UCSD-AML1 (cell line): ENCODE measurements around the gene KIF27.
"Not testable (repeated sequence)": the region's sequence is repeated elsewhere in the genome, so short reads cannot be mapped to it uniquely, and the experiment has no call there.

Source experiments
- DNase-seq: peaks from one replicate; lab custom pipeline; 2025; ENCODE audit not compliant: unreplicated experiment; lab: John Stamatoyannopoulos, UW

KIF27 gene, protein sequence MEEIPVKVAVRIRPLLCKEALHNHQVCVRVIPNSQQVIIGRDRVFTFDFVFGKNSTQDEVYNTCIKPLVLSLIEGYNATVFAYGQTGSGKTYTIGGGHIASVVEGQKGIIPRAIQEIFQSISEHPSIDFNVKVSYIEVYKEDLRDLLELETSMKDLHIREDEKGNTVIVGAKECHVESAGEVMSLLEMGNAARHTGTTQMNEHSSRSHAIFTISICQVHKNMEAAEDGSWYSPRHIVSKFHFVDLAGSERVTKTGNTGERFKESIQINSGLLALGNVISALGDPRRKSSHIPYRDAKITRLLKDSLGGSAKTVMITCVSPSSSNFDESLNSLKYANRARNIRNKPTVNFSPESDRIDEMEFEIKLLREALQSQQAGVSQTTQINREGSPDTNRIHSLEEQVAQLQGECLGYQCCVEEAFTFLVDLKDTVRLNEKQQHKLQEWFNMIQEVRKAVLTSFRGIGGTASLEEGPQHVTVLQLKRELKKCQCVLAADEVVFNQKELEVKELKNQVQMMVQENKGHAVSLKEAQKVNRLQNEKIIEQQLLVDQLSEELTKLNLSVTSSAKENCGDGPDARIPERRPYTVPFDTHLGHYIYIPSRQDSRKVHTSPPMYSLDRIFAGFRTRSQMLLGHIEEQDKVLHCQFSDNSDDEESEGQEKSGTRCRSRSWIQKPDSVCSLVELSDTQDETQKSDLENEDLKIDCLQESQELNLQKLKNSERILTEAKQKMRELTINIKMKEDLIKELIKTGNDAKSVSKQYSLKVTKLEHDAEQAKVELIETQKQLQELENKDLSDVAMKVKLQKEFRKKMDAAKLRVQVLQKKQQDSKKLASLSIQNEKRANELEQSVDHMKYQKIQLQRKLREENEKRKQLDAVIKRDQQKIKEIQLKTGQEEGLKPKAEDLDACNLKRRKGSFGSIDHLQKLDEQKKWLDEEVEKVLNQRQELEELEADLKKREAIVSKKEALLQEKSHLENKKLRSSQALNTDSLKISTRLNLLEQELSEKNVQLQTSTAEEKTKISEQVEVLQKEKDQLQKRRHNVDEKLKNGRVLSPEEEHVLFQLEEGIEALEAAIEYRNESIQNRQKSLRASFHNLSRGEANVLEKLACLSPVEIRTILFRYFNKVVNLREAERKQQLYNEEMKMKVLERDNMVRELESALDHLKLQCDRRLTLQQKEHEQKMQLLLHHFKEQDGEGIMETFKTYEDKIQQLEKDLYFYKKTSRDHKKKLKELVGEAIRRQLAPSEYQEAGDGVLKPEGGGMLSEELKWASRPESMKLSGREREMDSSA (N-terminal part only)

DNA sequence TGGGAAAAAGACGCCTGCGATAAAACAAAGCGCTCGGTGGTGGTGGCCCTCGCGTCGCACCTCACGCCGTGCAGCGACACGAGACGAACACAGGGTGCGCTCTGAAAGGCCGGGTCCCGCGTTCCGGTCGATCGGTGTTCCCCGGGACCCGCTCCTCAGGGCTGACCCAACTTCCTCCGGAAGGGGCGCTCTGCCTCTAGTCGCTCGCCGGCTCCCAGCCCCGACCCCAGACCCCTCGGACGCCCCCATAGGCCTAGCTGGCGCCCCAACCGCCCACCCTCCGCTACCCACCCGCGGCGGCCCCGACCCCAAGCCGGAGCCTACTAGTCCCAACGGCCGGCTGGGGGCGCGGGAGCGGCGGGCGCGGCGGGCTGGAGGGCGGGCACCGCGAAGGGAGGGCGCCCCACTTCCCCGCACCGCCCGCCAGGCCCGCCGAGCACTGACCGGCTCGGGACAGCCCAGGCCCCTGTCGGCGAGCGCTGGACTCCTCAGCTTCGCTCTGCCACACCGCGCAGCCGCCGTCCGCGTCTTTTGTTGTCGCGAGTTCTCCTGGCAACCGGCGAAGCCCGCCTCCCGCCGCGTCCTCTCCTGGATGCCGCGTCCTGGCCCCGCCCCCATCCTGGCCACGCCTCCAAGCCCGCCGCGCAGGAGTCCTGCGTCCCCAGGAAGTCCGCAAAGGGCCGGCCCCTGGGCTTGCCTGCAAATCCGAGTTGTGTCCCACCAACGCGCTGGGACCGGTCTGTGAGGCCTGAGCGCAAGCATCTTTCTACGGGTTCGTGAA is at the start of gene KIF27:
KIF27 (minus strand) TSS at position 506 of the 781 bp plus-strand sequence. CDS start 5,841 bp downstream, outside the sequence.
- DNase-seq, result peak; percentile 98

DNA sequence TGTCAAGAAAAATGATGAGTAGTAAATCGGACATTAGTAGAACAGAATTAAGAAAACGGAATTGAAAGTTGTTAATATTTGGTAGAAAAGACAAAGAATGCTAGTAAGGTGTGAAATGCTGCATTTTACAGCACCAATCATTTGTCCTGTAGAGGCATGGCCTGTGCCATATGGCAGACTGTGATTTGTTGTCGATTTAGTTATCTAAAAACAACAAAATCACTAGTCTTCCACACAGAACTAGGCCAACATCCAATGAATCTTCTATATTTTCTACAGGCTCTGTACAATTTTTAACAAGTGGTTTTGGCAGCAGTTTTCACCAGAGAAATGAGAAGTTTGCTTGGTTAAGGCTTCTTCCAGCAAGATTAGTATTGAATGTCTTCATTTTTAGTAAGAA is 48.4 kb upstream of the KIF27 start:
- DNase-seq, result no peak

GRCh38 chr9:83967073-83967472 is 45.8 kb upstream of the KIF27 start:
- no peak for DNase-seq

- DNase-seq, result no peak
Measured at GRCh38 chr9:83966209-83966582, 45.0 kb upstream of the KIF27 start.

- no peak for DNase-seq
Measured at GRCh38 chr9:83965350-83966208, 44.3 kb upstream of the KIF27 start.

DNA sequence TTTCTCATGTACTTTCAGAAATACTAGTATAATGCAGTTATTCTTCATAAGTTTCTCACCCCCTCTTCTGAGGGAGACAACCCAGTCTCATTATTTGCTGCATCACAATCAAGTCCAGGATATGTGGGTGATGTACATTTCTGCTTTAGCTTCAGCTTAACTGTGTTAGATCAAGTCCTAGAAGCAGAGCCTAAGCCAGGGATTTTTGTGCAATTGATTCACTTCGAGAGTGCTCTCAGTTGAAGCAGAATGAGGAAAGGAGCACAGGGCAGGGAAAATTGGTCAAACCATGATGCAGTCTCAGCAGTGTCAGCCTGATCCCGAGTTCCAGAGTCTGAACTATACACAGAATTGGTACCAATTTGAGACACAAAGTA is 43.7 kb upstream of the KIF27 start:
- DNase-seq, result no peak

DNA sequence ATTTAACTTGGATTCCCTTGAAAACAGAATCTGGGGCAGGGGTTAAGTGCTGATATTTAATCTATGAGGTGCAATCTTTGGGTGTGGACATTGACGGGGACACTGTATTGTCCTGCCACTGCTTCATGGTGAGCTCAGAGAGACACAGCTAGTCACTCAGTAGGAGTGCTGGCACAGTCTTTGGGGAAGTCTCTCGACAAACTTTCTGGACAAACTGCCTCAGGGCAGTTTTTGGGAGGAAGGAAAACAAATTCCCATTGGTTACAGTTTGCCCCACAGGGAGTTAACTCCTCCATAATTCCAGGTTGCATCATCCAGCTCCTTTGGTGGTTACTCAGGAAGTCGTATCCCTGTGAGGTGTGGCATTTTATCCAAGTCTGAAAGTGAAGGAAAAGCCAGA is 40.9 kb upstream of the KIF27 start:
- no peak for DNase-seq

GRCh38 chr9:83960991-83961390 is 39.8 kb upstream of the KIF27 start:
- no peak for DNase-seq

GRCh38 chr9:83959061-83959460 is 37.8 kb upstream of the KIF27 start:
- no peak for DNase-seq

- DNase-seq, result no peak
Measured at GRCh38 chr9:83957248-83957513, 35.9 kb upstream of the KIF27 start.

GRCh38 chr9:83956436-83957247 is 35.4 kb upstream of the KIF27 start:
- DNase-seq, result no peak

GRCh38 chr9:83956086-83956435 is 34.8 kb upstream of the KIF27 start:
- no peak for DNase-seq

- not testable (repeated sequence) for DNase-seq
Measured at GRCh38 chr9:83948096-83948495, 26.9 kb upstream of the KIF27 start.

DNA sequence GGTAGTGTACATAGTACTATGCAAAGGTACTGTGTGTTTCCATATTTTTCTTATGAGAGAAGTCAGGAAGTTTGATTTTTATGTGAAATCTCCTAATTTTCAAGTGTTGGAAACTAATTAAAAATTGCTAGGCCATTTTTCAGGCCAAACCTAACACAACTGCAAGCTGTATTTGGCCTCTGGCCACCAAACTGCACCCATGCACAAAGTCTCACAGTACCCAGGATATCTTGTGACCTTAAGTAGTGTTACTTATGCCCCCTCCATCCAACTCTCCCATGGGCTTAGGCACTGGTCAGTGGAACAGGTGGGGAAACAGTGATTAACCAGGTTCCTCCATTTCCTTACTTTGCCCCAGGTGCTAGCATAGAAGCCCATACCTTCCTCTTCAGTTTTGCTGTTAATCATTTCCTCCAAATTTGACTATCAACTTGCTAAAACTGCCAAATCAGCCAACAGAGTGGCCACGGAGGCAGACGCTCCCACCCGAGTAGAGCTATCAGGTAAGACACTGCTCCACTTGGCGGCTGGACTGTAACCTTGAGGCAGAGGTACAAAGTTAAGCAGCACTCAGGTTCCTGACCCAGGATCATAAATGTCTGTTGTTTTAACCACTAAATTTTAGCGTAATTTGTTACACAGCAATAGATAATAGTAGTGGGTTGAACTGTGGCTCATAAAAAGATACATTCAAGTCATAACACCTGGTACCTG is 19.5 kb upstream of the KIF27 start:
- no peak for DNase-seq

GRCh38 chr9:83937861-83938455 is 16.7 kb upstream of the KIF27 start:
- no peak for DNase-seq

GRCh38 chr9:83936523-83936922 is 15.3 kb upstream of the KIF27 start:
- no peak for DNase-seq

- no peak for DNase-seq
Measured at GRCh38 chr9:83935276-83935935, 14.2 kb upstream of the KIF27 start.
